Heart left ventricle (tissue), 16 donors: ENCODE measurements around the gene RIPK3. TPM values are rescaled to one million over a fixed set of nuclear protein-coding genes. Genes with fewer than 3 reads are reported as not detected.

ENCODE experiments used
- ATAC-seq, 4 donors: fragments of 200-7000 bp; cut with Tn5 transposase; one replicate each; pipeline ENCODE4 v1.9.1; 2020 to 2022; ENCODE audit warnings: moderate library complexity in 4 of 4, mild to moderate bottlenecking in 3 of 4, moderate number of reproducible peaks in 1 of 4
- DNase-seq, 5 donors: peaks; one replicate each; pipeline ENCODE4 v3.0.0-alpha.2; 2020
- H3K27ac ChIP-seq, 12 donors: fragments of 200-600 bp; sonication (generic) in 4 of 12; one replicate each; pipeline versions ENCODE4 v1.5.0 to v1.8.0; 2016 to 2022; ENCODE audit warnings: mild to moderate bottlenecking in 2 of 12
- H3K27me3 ChIP-seq, 9 donors: fragments of 200-600 bp; sonication (generic) in 2 of 9; one replicate each; pipeline versions ENCODE4 v1.5.1 to v1.8.0; 2016 to 2022; ENCODE audit warnings: mild to moderate bottlenecking in 3 of 9
- H3K36me3 ChIP-seq, 9 donors: fragments of 200-600 bp; sonication (generic) in 2 of 9; one replicate each; pipeline versions ENCODE4 v1.5.0 to v1.8.0; 2018 to 2022; ENCODE audit warnings: mild to moderate bottlenecking in 2 of 9
- H3K4me1 ChIP-seq, 12 donors: fragments of 200-600 bp; sonication (generic) in 4 of 12; one replicate each; pipeline versions ENCODE4 v1.5.0 to v1.8.0; 2016 to 2022; ENCODE audit warnings: mild to moderate bottlenecking in 3 of 12
- H3K4me3 ChIP-seq, 12 donors: fragments of 200-600 bp; sonication (generic) in 4 of 12; one replicate each; pipeline versions ENCODE4 v1.5.0 to v1.8.0; 2017 to 2022; ENCODE audit warnings: mild to moderate bottlenecking in 9 of 12, moderate library complexity in 4 of 12
- H3K9me3 ChIP-seq, 12 donors: fragments of 200-600 bp; sonication (generic) in 4 of 12; one replicate each; pipeline versions ENCODE4 v1.5.0 to v1.8.0; 2016 to 2022; ENCODE audit warnings: mild to moderate bottlenecking in 1 of 12
- CTCF ChIP-seq, 12 donors: fragments of 200-600 bp; sonication (generic) in 4 of 12; IDR thresholded peaks; one replicate each; pipeline versions ENCODE4 v1.5.0 to v1.8.0; 2018 to 2022; ENCODE audit warnings: antibody characterized with exemption in 12 of 12, mild to moderate bottlenecking in 5 of 12
- POLR2A ChIP-seq, 2 donors: fragments of 450-650 bp; IDR thresholded peaks; one replicate each; pipeline ENCODE4 v1.6.1; 2017; ENCODE audit warnings: antibody characterized with exemption in 2 of 2, mild to moderate bottlenecking in 2 of 2, moderate library complexity in 2 of 2
- WGBS, 4 donors: extraction: QIAGEN DNeasy Blood & Tissue Kit in 2 of 4; methylation state at CpG; one replicate each; pipeline versions ENCODE4 v1.1.5 to v1.1.7; 2013 to 2018; 5-methylcytosine and 5-hydroxymethylcytosine counted together
- intact Hi-C, 10 donors: fragments of 100-400 bp; cut with DNase I; formaldehyde crosslinking; loops; one replicate each; pipeline versions ENCODE4 v1.11.1 to v1.14.2; 2022
- polyA plus RNA-seq, 2 donors: library from polyadenylated mRNA; stranded (reverse); fragments of 200-250 nt; gene quantifications; one replicate each; pipeline ENCODE4 v1.2.3, GENCODE V29; 2013
- total RNA-seq, 9 donors: library from RNA; depleted of rRNA in 2 of 9; stranded (reverse); fragments of >200 nt in 2 of 9; fragmentation: NEBNext Ultra II Directional in 3 of 9; extraction: Animal tissue kit (Norgen Biotek cat#: 25700) in 3 of 9; gene quantifications; one replicate each; pipeline versions ENCODE4 v1.1.0 to v1.2.4, GENCODE V29; 2016 to 2023
- donor health status: ischemic (EF 13 %, LVEDD 7.1; RV severe dilation, severe dysfunction).
- donor health status: healthy with polysubstance abuse.
- donor health status: DM: no; HTN: yes; CAD: no.
- donor health status: DM: no; HTN: no; CAD: no.
- donor health status: ischemic (EF 25% LVEDD 6.9; RV normal size, moderate dysfunction).
- donor health status: ischemic (EF 25% LVEDD 5.7; RV mildly dilated, moderate dysfunction).
- donor health status: healthy.
- donor health status: DM: yes; HTN: yes; CAD: no.
- donor health status: ischemic (EF 35%, LVEDD 5.7; RV mildly dilated, moderate dysfunction).
- donor health status: nonischemic (EF 11% LVEDD 7.7; RV severe dilation, severe dysfunction).
- donor health status: DM: yes; HTN: yes; CAD: no.
- donor health status: PGD.
- donor health status: ischemic (EF 29% LVEDD 5.4; RV normal size, mild dysfunction).
- donor health status: nonischemic (EF 23%, LVEDD 6.1; RV moderate dilation, normal function).

Gene RIPK3
- total and polyA plus RNA-seq, 11 donors: 0.75 to 10.5 (median 3.0) TPM

GRCh38 chr14:24365600-24366412, 26.0 kb upstream of the RIPK3 start:
- peak; percentile 85 to 89 (median 87) for DNase-seq
- peaks cover 0 to 42% (median 20%) of the 10 kb centered on the region in 12 donors for H3K4me1 ChIP-seq
- TF ChIP-seq POLR2A (IDR thresholded peaks at IDR 0.05) (no peak), CTCF (IDR thresholded peaks at IDR 0.05) (peak; percentile 71 to 90 (median 79))

GRCh38 chr14:24364841-24365240, 25.1 kb upstream of the RIPK3 start:
- Histone ChIP-seq H3K9me3 (no peaks in the 10 kb centered on the region), H3K27ac (peak overlapping the region in 9 of 12 donors; percentile 79 to 99 (median 90)), H3K4me3 (no peak overlapping the region), H3K4me1 (peaks cover 0 to 42% (median 20%) of the 10 kb centered on the region in 12 donors), H3K27me3 (peaks cover 0 to 37% (median 6%) of the 10 kb centered on the region in 9 donors), H3K36me3 (no peaks in the 10 kb centered on the region)
- no peak for ATAC-seq
- 57 to 81% (median 70%) methylated on average over 1 of the region's 1 CpG for WGBS, 4 donors
- TF ChIP-seq POLR2A (IDR thresholded peaks at IDR 0.05) (no peak), CTCF (IDR thresholded peaks at IDR 0.05) (no peak)
- DNase-seq: no peak
- intact Hi-C loops: loop anchor here in 6 of 10 donors (1.0 to 5.0 kb wide), 5 partner anchors 37 to 67 kb away; no protein-coding TSS in a partner anchor

More at GRCh38 chr14:24365600-24366412, 26.0 kb upstream of the RIPK3 start:
- 13 to 16% (median 13%) methylated on average over 27 to 28 of the region's 28 CpGs for WGBS, 4 donors
- Histone ChIP-seq H3K27me3 (peaks cover 0 to 37% (median 6%) of the 10 kb centered on the region in 9 donors), H3K27ac (peak overlapping the region; percentile 77 to 99 (median 90)), H3K9me3 (no peaks in the 10 kb centered on the region), H3K36me3 (no peaks in the 10 kb centered on the region), H3K4me3 (peak overlapping the region; percentile 21 to 81 (median 57))
- intact Hi-C loops: loop anchor here (1.0 to 5.0 kb wide), 10 partner anchors 31 to 66 kb away; partner anchors contain the start of genes ADCY4 (in 4 of the 10), NYNRIN (in 2 of the 10), CBLN3 (in 1 of the 10) and KHNYN (in 1 of the 10)
- peak; percentile 36 to 59 (median 50) for ATAC-seq

- no peak overlapping the region for H3K4me3 ChIP-seq
- no peaks in the 10 kb centered on the region for H3K36me3 ChIP-seq
- no peak for ATAC-seq
- H3K9me3 ChIP-seq: no peaks in the 10 kb centered on the region
- H3K27ac ChIP-seq: no peak overlapping the region
- WGBS, 4 donors: 90 to 97% (median 93%) methylated on average over 5 of the region's 5 CpGs
- DNase-seq: no peak
- intact Hi-C loops: no loop called here
- no peak for TF ChIP-seq CTCF (IDR thresholded peaks at IDR 0.05)
- no peak for TF ChIP-seq POLR2A (IDR thresholded peaks at IDR 0.05)
- peaks cover 0 to 33% (median 20%) of the 10 kb centered on the region in 12 donors for H3K4me1 ChIP-seq
- peaks cover 0 to 29% (median 6%) of the 10 kb centered on the region in 9 donors for H3K27me3 ChIP-seq
These were observed 23.6 kb upstream of the RIPK3 start for GRCh38 chr14:24363401-24363800.

GRCh38 chr14:24362241-24362960, 22.6 kb upstream of the RIPK3 start:
- intact Hi-C loops: no loop called here
- ATAC-seq: no peak

More at GRCh38 chr14:24362241-24362960, 22.6 kb upstream of the RIPK3 start:
- H3K27ac ChIP-seq: no peak overlapping the region
- H3K9me3 ChIP-seq: no peaks in the 10 kb centered on the region
- TF ChIP-seq CTCF (IDR thresholded peaks at IDR 0.05) (no peak), POLR2A (IDR thresholded peaks at IDR 0.05) (no peak)
- no peaks in the 10 kb centered on the region for H3K36me3 ChIP-seq
- peaks cover 0 to 27% (median 16%) of the 10 kb centered on the region in 12 donors for H3K4me1 ChIP-seq
- 45 to 57% (median 47%) methylated on average over 2 of the region's 2 CpGs for WGBS, 4 donors
- H3K27me3 ChIP-seq: peaks cover 0 to 22% (median 5%) of the 10 kb centered on the region in 9 donors
- no peak overlapping the region for H3K4me3 ChIP-seq
- no peak for DNase-seq
